Prostate gland (tissue), 2 donors: ENCODE results near the gene METTL1.

Experiments
- CTCF ChIP-seq, 4 experiments: fragments of 200-600 bp in 2 of 4; fragments of 450-650 bp in 2 of 4; sonication (generic) in 2 of 4; IDR thresholded peaks; 1 replicate in 3 of 4; 2 replicates in 1 of 4; pipeline ENCODE4 v1.5.1; 2016 to 2019; ENCODE audit warnings: antibody characterized with exemption in 4 of 4, mild to moderate bottlenecking in 2 of 4, moderate library complexity in 2 of 4
- POLR2AphosphoS5 ChIP-seq: sonication (generic); formaldehyde crosslinking; IDR thresholded peaks from one replicate; pipeline ENCODE4 v1.6.1; 2017; ENCODE audit warnings: antibody characterized with exemption

- no peak for TF ChIP-seq CTCF (IDR thresholded peaks at IDR 0.05)
- TF ChIP-seq POLR2AphosphoS5 = no peak
Measured at GRCh38 chr12:57724003-57724935, 47.6 kb downstream of the METTL1 start.
